Measurements from ENCODE around the gene VAC14.

DNA sequence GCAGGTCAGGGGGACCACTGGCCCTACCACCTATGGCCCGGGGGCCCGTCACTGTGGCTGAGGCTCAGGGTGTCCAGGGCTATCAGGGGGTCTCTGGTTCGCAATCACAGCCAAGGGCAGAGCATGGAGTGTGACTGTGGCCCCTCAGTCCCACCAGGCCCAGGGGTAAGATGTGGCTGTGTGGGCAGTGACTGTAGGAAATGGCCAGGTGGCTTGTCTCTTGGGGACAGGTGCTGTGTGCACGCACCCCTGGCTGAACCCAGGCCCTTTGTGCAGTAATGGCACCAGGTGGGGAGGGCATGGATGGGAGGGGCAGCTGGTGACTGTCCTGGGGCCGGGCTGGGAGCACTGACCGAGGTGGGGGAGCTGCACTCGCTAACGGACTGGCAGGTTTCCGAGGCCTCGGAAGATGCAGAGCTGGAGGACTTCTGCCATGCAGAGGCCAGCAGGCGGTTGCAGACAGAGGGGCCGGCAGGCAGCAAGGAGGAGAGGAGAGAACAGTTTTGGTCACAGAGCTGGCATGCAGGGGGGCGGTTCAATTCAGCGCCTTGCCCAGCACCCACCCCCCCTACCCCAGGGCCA lies 135.8 kb downstream of the VAC14 start:
- TF ChIP-seq EZH2 (IDR thresholded peaks at IDR 0.05; ENCODE audit: low read depth, unreplicated experiment), result no peak
- TF ChIP-seq, protein P1, sequence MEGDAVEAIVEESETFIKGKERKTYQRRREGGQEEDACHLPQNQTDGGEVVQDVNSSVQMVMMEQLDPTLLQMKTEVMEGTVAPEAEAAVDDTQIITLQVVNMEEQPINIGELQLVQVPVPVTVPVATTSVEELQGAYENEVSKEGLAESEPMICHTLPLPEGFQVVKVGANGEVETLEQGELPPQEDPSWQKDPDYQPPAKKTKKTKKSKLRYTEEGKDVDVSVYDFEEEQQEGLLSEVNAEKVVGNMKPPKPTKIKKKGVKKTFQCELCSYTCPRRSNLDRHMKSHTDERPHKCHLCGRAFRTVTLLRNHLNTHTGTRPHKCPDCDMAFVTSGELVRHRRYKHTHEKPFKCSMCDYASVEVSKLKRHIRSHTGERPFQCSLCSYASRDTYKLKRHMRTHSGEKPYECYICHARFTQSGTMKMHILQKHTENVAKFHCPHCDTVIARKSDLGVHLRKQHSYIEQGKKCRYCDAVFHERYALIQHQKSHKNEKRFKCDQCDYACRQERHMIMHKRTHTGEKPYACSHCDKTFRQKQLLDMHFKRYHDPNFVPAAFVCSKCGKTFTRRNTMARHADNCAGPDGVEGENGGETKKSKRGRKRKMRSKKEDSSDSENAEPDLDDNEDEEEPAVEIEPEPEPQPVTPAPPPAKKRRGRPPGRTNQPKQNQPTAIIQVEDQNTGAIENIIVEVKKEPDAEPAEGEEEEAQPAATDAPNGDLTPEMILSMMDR (conservative IDR thresholded peaks at IDR 0.05; ENCODE audit: low read depth in 2 of 2), result no peak
- no peak for TF ChIP-seq EZH2phosphoT487 (IDR thresholded peaks at IDR 0.05; ENCODE audit: unreplicated experiment)
- no peak for TF ChIP-seq POLR2AphosphoS5 (IDR thresholded peaks at IDR 0.05; ENCODE audit: low read depth)
- TF ChIP-seq JUNB (IDR thresholded peaks at IDR 0.05; ENCODE audit: unreplicated experiment), result no peak
- TF ChIP-seq, protein P2, sequence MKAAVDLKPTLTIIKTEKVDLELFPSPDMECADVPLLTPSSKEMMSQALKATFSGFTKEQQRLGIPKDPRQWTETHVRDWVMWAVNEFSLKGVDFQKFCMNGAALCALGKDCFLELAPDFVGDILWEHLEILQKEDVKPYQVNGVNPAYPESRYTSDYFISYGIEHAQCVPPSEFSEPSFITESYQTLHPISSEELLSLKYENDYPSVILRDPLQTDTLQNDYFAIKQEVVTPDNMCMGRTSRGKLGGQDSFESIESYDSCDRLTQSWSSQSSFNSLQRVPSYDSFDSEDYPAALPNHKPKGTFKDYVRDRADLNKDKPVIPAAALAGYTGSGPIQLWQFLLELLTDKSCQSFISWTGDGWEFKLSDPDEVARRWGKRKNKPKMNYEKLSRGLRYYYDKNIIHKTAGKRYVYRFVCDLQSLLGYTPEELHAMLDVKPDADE (IDR thresholded peaks at IDR 0.05), result no peak
- TF ChIP-seq, protein P3, sequence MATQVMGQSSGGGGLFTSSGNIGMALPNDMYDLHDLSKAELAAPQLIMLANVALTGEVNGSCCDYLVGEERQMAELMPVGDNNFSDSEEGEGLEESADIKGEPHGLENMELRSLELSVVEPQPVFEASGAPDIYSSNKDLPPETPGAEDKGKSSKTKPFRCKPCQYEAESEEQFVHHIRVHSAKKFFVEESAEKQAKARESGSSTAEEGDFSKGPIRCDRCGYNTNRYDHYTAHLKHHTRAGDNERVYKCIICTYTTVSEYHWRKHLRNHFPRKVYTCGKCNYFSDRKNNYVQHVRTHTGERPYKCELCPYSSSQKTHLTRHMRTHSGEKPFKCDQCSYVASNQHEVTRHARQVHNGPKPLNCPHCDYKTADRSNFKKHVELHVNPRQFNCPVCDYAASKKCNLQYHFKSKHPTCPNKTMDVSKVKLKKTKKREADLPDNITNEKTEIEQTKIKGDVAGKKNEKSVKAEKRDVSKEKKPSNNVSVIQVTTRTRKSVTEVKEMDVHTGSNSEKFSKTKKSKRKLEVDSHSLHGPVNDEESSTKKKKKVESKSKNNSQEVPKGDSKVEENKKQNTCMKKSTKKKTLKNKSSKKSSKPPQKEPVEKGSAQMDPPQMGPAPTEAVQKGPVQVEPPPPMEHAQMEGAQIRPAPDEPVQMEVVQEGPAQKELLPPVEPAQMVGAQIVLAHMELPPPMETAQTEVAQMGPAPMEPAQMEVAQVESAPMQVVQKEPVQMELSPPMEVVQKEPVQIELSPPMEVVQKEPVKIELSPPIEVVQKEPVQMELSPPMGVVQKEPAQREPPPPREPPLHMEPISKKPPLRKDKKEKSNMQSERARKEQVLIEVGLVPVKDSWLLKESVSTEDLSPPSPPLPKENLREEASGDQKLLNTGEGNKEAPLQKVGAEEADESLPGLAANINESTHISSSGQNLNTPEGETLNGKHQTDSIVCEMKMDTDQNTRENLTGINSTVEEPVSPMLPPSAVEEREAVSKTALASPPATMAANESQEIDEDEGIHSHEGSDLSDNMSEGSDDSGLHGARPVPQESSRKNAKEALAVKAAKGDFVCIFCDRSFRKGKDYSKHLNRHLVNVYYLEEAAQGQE (IDR thresholded peaks at IDR 0.05; ENCODE audit: unreplicated experiment), result no peak
- no peak for TF ChIP-seq CREB1 (CRISPR knock-in tag; IDR thresholded peaks at IDR 0.05; ENCODE audit: low read depth)
- no peak for TF ChIP-seq STAT1 (IDR thresholded peaks at IDR 0.05; ENCODE audit: unreplicated experiment)

Measured in GM23338 (cell line).